Tibial nerve (tissue), 4 donors: ENCODE results near the gene ZNF473. TPM values are rescaled to one million over a fixed set of nuclear protein-coding genes. Genes with fewer than 3 reads are reported as not detected.

Source experiments
- DNase-seq, 2 donors: peaks; one replicate each; pipeline ENCODE4 v3.0.0-alpha.2; 2019; ENCODE audit warnings: low spot score in 2 of 2
- H3K27ac ChIP-seq, 4 donors: fragments of 200-600 bp; sonication (generic) in 3 of 4; one replicate each; pipeline ENCODE4 v1.5.1; 2017 to 2019; ENCODE audit warnings: mild to moderate bottlenecking in 1 of 4
- H3K27me3 ChIP-seq, 2 donors: fragments of 200-600 bp; sonication (generic) in 1 of 2; one replicate each; pipeline versions ENCODE4 v1.5.1 to v1.6.0; 2017 to 2019
- H3K36me3 ChIP-seq, 3 donors: fragments of 200-600 bp; sonication (generic); one replicate each; pipeline ENCODE4 v1.5.1; 2018 to 2019
- H3K4me1 ChIP-seq, 4 donors: fragments of 200-600 bp; sonication (generic) in 3 of 4; one replicate each; pipeline ENCODE4 v1.5.1; 2017 to 2019
- H3K4me3 ChIP-seq, 4 donors: fragments of 200-600 bp; sonication (generic) in 3 of 4; one replicate each; pipeline ENCODE4 v1.5.1; 2017 to 2019; ENCODE audit warnings: mild to moderate bottlenecking in 1 of 4, moderate library complexity in 1 of 4
- H3K9me3 ChIP-seq, 4 donors: fragments of 200-600 bp; sonication (generic) in 3 of 4; one replicate each; pipeline ENCODE4 v1.5.1; 2017 to 2019
- CTCF ChIP-seq, 5 experiments: fragments of 200-600 bp in 3 of 5; fragments of 450-650 bp in 2 of 5; sonication (generic) in 3 of 5; IDR thresholded peaks; one replicate each; pipeline ENCODE4 v1.5.1; 2016 to 2019; ENCODE audit warnings: antibody characterized with exemption in 5 of 5, mild to moderate bottlenecking in 3 of 5, moderate library complexity in 2 of 5
- EP300 ChIP-seq, 2 donors: sonication (generic); formaldehyde crosslinking; IDR thresholded peaks; one replicate each; pipeline ENCODE4 v1.6.1; 2017; ENCODE audit warnings: antibody characterized with exemption in 2 of 2, mild to moderate bottlenecking in 1 of 2
- POLR2A ChIP-seq, 2 donors: fragments of 450-650 bp; IDR thresholded peaks; one replicate each; pipeline ENCODE4 v1.6.1; 2017; ENCODE audit warnings: antibody characterized with exemption in 2 of 2, mild to moderate bottlenecking in 2 of 2, moderate library complexity in 2 of 2
- WGBS, 2 donors: methylation state at CpG; one replicate each; pipeline ENCODE4 v1.1.5; 2018; 5-methylcytosine and 5-hydroxymethylcytosine counted together
- total RNA-seq, 4 donors: library from RNA; depleted of rRNA; stranded (reverse); fragments of >200 nt; gene quantifications; one replicate each; pipeline ENCODE4 v1.1.0, GENCODE V29; 2016

The ZNF473 gene
- total RNA-seq, 4 donors from 2014 or later: 8.2 to 25.5 (median 14.3) TPM

DNA sequence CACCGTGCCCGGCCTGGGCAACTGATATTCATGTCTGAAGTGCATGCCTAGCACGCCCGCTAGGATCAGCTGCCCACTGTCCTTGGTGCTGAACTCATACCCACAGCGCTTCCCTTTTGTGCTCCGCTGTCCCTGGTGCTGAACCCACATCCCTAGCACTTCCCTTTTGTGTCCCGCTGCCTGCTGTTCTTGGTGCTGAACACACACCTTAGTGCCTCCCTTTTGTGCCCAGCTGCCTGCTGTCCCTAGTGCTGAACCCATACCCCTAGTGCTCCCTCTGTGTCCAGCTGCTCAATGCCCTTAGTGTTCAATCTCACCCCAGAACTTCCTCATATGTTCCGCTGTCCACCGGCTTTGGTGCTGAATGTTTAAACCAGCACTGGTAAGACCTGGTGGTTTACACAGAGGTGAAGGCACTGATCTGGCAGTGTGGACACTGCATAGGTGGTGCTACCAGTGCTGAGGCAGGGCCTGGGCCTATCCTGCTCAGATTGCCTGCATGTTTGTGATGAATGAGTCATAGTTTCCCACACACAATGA is 38.6 kb upstream of the ZNF473 start:
- H3K27ac ChIP-seq: no peak overlapping the region
- TF ChIP-seq EP300 (IDR thresholded peaks at IDR 0.05) (peak in 1 of 2 donors; percentile 83), CTCF (IDR thresholded peaks at IDR 0.05) (peak in 2 of 5 experiments; percentile 49 to 50), POLR2A (IDR thresholded peaks at IDR 0.05) (no peak)
- H3K4me3 ChIP-seq: no peak overlapping the region
- H3K4me1 ChIP-seq: peaks cover 0 to 3% (median 0%) of the 10 kb centered on the region in 4 donors
- no peaks in the 10 kb centered on the region for H3K27me3 ChIP-seq
- peaks cover 3 to 96% (median 13%) of the 10 kb centered on the region in 3 donors for H3K36me3 ChIP-seq
- DNase-seq: peak; percentile 77 to 91
- 15 to 17% methylated on average over 9 of the region's 9 CpGs for WGBS, 2 donors
- no peaks in the 10 kb centered on the region for H3K9me3 ChIP-seq

GRCh38 chr19:49988007-49988406 is 37.8 kb upstream of the ZNF473 start:
- no peak overlapping the region for H3K27ac ChIP-seq
- H3K4me3 ChIP-seq: no peak overlapping the region
- no peak for DNase-seq
- peaks cover 3 to 96% (median 13%) of the 10 kb centered on the region in 3 donors for H3K36me3 ChIP-seq
- WGBS, 2 donors: 76 to 95% methylated on average over 4 to 5 of the region's 5 CpGs
- TF ChIP-seq CTCF (IDR thresholded peaks at IDR 0.05) (no peak), POLR2A (IDR thresholded peaks at IDR 0.05) (no peak), EP300 (IDR thresholded peaks at IDR 0.05) (no peak)
- H3K27me3 ChIP-seq: no peaks in the 10 kb centered on the region
- peaks cover 0 to 3% (median 0%) of the 10 kb centered on the region in 4 donors for H3K4me1 ChIP-seq
- no peaks in the 10 kb centered on the region for H3K9me3 ChIP-seq

DNA sequence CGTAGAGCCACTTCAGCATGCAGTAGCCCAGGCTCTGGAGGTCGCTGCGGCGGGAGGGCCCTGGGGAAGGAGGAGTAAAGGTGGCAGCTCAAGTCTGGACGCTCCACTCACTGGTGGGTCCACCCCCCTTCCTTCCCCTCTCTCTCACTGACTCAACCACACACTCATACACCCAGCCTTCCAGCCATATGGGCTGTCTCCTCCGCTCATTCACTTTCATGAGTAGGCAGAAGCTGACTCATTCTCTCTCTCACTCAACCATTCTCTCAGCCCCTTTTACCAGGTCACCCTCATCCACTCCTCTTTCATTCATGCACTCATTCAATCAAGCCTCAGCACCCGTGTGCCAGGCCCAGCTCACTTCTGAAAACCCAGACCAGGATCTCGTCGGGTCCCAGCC is 37.4 kb upstream of the ZNF473 start:
- H3K36me3 ChIP-seq: peaks cover 3 to 97% (median 13%) of the 10 kb centered on the region in 3 donors
- WGBS, 2 donors: 80 to 93% methylated on average over 9 of the region's 9 CpGs
- peaks cover 0 to under 1% (median 0%) of the 10 kb centered on the region in 4 donors for H3K4me1 ChIP-seq
- no peaks in the 10 kb centered on the region for H3K27me3 ChIP-seq
- H3K9me3 ChIP-seq: no peaks in the 10 kb centered on the region
- H3K27ac ChIP-seq: no peak overlapping the region
- no peak overlapping the region for H3K4me3 ChIP-seq
- no peak for DNase-seq
- no peak for TF ChIP-seq CTCF (IDR thresholded peaks at IDR 0.05)

DNA sequence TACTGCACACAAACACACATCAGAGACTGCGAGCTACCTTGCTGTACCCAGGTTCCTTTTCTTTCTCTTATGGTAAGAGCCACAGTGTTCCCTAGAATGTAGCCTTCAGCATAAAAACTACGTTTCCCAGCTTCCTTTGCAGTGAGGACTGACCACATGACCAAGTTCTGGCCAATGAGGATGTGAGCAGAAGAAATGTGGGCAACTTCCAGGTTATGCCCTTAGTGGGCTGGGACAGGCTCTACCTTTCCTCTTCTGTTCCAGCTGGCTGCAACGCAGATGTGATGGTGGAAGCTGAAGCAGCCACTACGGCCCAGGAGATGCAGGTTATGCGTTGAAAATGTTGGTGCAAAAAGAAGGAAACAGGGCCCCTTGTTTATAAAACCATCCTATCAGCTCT is 28.1 kb upstream of the ZNF473 start:
- no peak overlapping the region for H3K4me3 ChIP-seq
- H3K4me1 ChIP-seq: peaks cover 0 to 6% (median 0%) of the 10 kb centered on the region in 4 donors
- 68 to 81% methylated on average over 5 of the region's 5 CpGs for WGBS, 2 donors
- H3K9me3 ChIP-seq: no peaks in the 10 kb centered on the region
- H3K36me3 ChIP-seq: peaks cover 0 to 100% (median 34%) of the 10 kb centered on the region in 3 donors
- no peak for TF ChIP-seq CTCF (IDR thresholded peaks at IDR 0.05)
- H3K27me3 ChIP-seq: no peaks in the 10 kb centered on the region
- no peak for DNase-seq
- H3K27ac ChIP-seq: no peak overlapping the region

- WGBS, 2 donors: 44 to 57% methylated on average over 6 of the region's 6 CpGs
- TF ChIP-seq CTCF (IDR thresholded peaks at IDR 0.05): no peak
- TF ChIP-seq EP300 (IDR thresholded peaks at IDR 0.05): no peak
- TF ChIP-seq POLR2A (IDR thresholded peaks at IDR 0.05): no peak
- H3K36me3 ChIP-seq: peaks cover 0 to 100% (median 46%) of the 10 kb centered on the region in 3 donors
Measured at GRCh38 chr19:49999371-50000010, 26.3 kb upstream of the ZNF473 start.

More at GRCh38 chr19:49999371-50000010, 26.3 kb upstream of the ZNF473 start:
- no peak for DNase-seq
- H3K4me1 ChIP-seq: peaks cover 0 to 24% (median 1%) of the 10 kb centered on the region in 4 donors
- H3K27ac ChIP-seq: no peak overlapping the region
- H3K4me3 ChIP-seq: no peak overlapping the region
- H3K27me3 ChIP-seq: no peaks in the 10 kb centered on the region
- H3K9me3 ChIP-seq: no peaks in the 10 kb centered on the region
